LNCAP (cell line): ENCODE data around the gene CKAP5.

Experiments
- TF ChIP-seq, protein P1 (sequence below): fragments of 450-650 bp; IDR thresholded peaks from 2 replicates; pipeline ENCODE4 v1.5.1; 2017; ENCODE audit warnings: mild to moderate bottlenecking

Gene CKAP5

DNA sequence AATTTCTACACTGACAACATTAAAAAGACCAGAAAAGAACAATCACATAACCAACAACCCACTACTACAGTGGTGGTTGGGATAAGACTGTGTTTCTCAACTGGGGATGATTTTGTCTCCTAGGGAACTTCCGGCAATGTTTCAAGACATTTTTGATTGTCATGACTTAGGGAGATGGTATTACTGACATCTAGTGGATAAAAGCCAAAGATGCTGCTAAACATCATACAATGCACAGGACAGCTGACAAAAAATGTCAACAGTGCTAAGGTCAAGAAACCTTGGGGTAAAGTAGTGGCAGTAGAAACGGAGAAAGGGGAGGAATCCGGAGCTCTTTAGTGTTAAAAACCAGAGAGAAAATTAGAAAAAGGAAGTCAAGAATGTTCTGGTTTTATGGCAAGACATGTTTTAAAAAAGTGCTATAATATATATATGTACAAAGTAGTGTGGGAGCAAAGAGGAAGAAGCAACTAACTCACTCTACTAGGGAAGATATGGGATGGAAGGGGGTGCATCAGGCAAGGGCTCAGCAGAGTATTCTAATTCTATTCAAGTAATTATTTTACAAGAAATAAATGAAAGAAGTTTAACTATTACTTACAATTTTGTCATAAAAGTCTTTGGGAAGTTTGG, 37.2 kb downstream of the CKAP5 start:
- TF ChIP-seq, protein P1, sequence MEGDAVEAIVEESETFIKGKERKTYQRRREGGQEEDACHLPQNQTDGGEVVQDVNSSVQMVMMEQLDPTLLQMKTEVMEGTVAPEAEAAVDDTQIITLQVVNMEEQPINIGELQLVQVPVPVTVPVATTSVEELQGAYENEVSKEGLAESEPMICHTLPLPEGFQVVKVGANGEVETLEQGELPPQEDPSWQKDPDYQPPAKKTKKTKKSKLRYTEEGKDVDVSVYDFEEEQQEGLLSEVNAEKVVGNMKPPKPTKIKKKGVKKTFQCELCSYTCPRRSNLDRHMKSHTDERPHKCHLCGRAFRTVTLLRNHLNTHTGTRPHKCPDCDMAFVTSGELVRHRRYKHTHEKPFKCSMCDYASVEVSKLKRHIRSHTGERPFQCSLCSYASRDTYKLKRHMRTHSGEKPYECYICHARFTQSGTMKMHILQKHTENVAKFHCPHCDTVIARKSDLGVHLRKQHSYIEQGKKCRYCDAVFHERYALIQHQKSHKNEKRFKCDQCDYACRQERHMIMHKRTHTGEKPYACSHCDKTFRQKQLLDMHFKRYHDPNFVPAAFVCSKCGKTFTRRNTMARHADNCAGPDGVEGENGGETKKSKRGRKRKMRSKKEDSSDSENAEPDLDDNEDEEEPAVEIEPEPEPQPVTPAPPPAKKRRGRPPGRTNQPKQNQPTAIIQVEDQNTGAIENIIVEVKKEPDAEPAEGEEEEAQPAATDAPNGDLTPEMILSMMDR: peak; percentile 57

DNA sequence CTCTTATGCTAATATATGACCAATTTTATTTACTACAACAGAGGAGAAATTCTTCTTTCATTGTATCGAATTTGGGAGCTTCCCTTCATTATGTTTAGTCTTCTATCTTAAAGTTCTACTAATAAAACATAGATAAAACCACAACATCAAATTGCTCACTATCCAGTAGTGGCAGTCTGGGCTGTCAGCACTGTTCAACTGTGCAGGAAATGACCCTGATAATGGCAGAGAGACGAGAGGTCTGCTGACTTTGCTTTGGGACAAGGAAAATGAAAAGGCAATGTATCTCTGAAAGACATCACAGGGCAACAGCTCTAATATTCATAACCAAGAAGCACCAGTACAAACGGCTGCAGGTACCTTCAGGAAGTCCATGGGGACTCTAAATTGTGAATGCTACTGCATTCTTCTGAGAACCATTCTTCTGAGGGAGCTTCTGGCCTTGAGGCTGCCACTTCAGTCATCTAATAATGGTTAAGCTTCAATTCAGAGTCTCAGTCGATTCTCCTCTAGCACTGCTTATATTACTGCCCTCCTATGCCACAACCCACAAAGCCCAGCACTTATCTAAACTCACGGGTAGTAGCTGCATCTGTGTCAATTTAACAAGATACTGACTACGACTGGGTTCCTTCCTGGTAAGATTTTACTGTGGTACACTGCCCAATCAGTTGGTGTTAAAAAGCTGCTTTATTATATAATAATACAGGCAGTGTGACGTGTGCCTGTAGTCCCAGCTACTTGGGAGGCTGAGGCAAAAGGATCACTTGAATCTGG, 44.2 kb downstream of the CKAP5 start:
- TF ChIP-seq, protein P1: no peak

GRCh38 chr11:46800177-46800576, 45.9 kb downstream of the CKAP5 start:
- TF ChIP-seq, protein P1: no peak

DNA sequence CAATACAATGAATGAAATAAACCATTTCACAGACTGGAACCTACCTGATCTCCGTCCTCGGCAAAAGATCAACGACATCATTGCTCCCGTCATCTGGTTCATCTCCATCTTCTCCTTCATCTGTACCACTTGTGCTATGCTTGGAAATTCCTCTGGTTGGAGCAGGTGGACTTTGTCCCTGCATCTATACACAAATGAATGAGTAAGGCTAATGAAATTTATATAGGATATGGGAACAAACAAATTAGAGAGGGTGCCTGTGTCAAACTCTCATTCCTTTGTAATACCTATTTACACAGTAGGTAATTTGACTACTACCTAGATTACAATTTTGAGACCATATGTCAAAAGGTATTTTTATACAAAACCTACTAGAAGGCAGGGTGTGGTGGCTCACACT, 67.7 kb downstream of the CKAP5 start:
- TF ChIP-seq, protein P1: no peak

DNA sequence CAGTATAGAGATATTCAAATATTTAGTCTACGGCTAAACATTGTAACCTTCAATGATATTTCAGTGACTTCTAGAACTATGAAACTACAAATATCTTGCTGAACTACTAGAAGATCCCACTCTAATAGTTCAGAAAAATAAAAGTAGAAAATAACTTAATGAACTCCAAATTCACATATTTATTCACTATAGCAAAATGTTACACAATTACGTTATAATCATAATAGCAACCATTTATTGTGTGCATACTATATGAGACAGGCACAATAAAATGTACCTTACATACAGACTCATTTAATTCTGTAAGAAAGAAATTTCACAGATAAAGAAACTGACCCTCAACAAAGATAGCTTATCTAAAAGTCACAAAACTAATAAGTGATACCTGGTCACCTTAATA, 69.2 kb downstream of the CKAP5 start:
- TF ChIP-seq, protein P1: no peak

GRCh38 chr11:46769636-46770221, 76.4 kb downstream of the CKAP5 start:
- TF ChIP-seq, protein P1: no peak

DNA sequence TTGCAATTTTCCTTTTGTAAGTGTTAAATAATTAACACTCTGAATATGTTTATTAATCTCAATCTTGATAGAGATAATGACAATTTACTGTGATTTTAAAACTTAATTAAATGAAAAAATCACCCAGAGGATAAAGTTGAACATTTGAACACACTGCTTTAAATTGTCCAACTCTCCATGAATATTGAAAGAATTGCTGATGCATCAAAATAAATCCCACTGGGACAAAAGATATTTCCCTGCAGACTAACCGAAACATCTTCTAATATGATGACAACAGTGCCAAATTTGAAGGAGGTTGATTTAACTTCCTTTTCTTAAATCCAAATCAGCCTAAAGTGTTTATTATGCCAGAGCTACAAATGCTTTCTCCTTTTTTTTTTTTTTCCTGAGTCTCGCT, 79.4 kb downstream of the CKAP5 start:
- TF ChIP-seq, protein P1: no peak
